ENCODE data around the gene DHFR.

DNA sequence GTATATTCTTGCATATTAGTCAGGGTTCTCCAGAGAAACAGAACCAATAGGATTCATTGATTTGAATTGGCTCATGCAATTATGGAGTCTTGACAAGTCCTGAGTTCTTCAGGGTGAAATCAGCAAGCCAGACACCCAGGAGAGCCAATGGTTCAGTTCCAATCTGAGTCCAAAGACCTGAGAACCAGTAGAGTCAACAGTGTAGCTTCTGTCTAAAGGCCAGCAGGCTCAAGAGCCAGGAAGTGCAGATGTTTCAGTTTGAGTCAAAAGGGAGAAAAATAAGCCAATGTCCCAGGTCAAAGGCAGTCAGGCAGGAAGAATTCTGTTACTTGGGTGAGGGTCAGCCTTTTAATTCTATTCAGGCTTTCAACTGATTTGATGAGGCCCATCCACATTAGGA, 47.0 kb downstream of the DHFR start:
- TF ChIP-seq, protein P1, sequence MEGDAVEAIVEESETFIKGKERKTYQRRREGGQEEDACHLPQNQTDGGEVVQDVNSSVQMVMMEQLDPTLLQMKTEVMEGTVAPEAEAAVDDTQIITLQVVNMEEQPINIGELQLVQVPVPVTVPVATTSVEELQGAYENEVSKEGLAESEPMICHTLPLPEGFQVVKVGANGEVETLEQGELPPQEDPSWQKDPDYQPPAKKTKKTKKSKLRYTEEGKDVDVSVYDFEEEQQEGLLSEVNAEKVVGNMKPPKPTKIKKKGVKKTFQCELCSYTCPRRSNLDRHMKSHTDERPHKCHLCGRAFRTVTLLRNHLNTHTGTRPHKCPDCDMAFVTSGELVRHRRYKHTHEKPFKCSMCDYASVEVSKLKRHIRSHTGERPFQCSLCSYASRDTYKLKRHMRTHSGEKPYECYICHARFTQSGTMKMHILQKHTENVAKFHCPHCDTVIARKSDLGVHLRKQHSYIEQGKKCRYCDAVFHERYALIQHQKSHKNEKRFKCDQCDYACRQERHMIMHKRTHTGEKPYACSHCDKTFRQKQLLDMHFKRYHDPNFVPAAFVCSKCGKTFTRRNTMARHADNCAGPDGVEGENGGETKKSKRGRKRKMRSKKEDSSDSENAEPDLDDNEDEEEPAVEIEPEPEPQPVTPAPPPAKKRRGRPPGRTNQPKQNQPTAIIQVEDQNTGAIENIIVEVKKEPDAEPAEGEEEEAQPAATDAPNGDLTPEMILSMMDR (conservative IDR thresholded peaks at IDR 0.05; ENCODE audit: low read depth, low read length): no peak
- no peak for TF ChIP-seq EZH2 (IDR thresholded peaks at IDR 0.05; ENCODE audit: borderline replicate concordance, low read depth, low read length, poor library complexity, severe bottlenecking)

Data from A673 (cell line).